M059J (cell line): ENCODE measurements around the gene ZFYVE9. TPM values are rescaled to one million over a fixed set of nuclear protein-coding genes. Genes with fewer than 3 reads are reported as not detected.

ENCODE experiments used
- DNase-seq: peaks from one replicate; pipeline ENCODE4 v3.0.0-alpha.2; 2012; ENCODE audit warnings: low read depth
- total RNA-seq: library from RNA; depleted of rRNA; stranded (reverse); fragments of >200 nt; shearing (Covaris generic); gene quantifications from 2 replicates; pipeline ENCODE4 v1.2.3, GENCODE V29; 2014

Gene ZFYVE9
- total RNA-seq, 1 experiment from 2014 or later, result 13.5 TPM

GRCh38 chr1:52341655-52342260 is 199.9 kb downstream of the ZFYVE9 start:
- no peak for DNase-seq

GRCh38 chr1:52343979-52344378 is 202.1 kb downstream of the ZFYVE9 start:
- DNase-seq, result no peak

GRCh38 chr1:52345252-52345651 is 203.4 kb downstream of the ZFYVE9 start:
- DNase-seq, result no peak

- DNase-seq, result no peak
Measured at GRCh38 chr1:52346653-52347052, 204.8 kb downstream of the ZFYVE9 start.

GRCh38 chr1:52348704-52349300 is 206.9 kb downstream of the ZFYVE9 start:
- DNase-seq, result peak; percentile 17

GRCh38 chr1:52352690-52353089 is 210.8 kb downstream of the ZFYVE9 start:
- DNase-seq, result no peak

GRCh38 chr1:52355436-52355835 is 213.5 kb downstream of the ZFYVE9 start:
- no peak for DNase-seq

- no peak for DNase-seq
Measured at GRCh38 chr1:52355847-52356505, 214.1 kb downstream of the ZFYVE9 start.

- DNase-seq, result no peak
Measured at GRCh38 chr1:52356818-52357355, 215.0 kb downstream of the ZFYVE9 start.

- DNase-seq, result no peak
Measured at GRCh38 chr1:52357397-52357796, 215.5 kb downstream of the ZFYVE9 start.

GRCh38 chr1:52358851-52359497 is 217.1 kb downstream of the ZFYVE9 start:
- no peak for DNase-seq

- DNase-seq, result no peak
Measured at GRCh38 chr1:52359676-52360594, 218.0 kb downstream of the ZFYVE9 start.

- DNase-seq, result no peak
Measured at GRCh38 chr1:52360595-52360968, 218.7 kb downstream of the ZFYVE9 start.

- no peak for DNase-seq
Measured at GRCh38 chr1:52364235-52364839, 222.4 kb downstream of the ZFYVE9 start.

- peak; percentile 88 for DNase-seq
Measured at GRCh38 chr1:52365071-52365745, 223.3 kb downstream of the ZFYVE9 start.

GRCh38 chr1:52365746-52366516 is 224.0 kb downstream of the ZFYVE9 start, which contains the start of gene CC2D1B:
CC2D1B (minus strand) TSS chr1:52366205; CDS start chr1:52364620, 1,585 bp downstream.
- DNase-seq, result peak; percentile 98

GRCh38 chr1:52366517-52366827 is 224.6 kb downstream of the ZFYVE9 start:
- no peak for DNase-seq

- no peak for DNase-seq
Measured at GRCh38 chr1:52367272-52367671, 225.4 kb downstream of the ZFYVE9 start.

GRCh38 chr1:52368383-52369172 is 226.7 kb downstream of the ZFYVE9 start:
- DNase-seq, result peak; percentile 65
